HEK293T (cell line): ENCODE results near the gene STXBP1.

Source experiments
- NFRKB ChIP-seq: fragments of 450-650 bp; IDR thresholded peaks from 2 replicates; pipeline ENCODE4 v1.6.1; 2016; ENCODE audit warnings: mild to moderate bottlenecking, moderate library complexity
- TARDBP ChIP-seq: fragments of 450-650 bp; IDR thresholded peaks from 2 replicates; pipeline ENCODE4 v1.6.1; 2016

- no peak for TF ChIP-seq NFRKB
- no peak for TF ChIP-seq TARDBP
These were observed 93.7 kb downstream of the STXBP1 start for GRCh38 chr9:127705577-127706379.
